ENCODE data around the gene RADIL.

RADIL gene

GRCh38 chr7:4772306-4772705, 111.2 kb downstream of the RADIL start:
- H3K4me3 ChIP-seq (ENCODE audit: low read length in 2 of 2) = no peak overlapping the region
- H3K27ac ChIP-seq (ENCODE audit: low read length) = peak overlapping the region; percentile 99
- H3K9ac ChIP-seq (ENCODE audit: low read length in 2 of 2) = no peak overlapping the region
- peaks cover 4 to 10% of the 10 kb centered on the region in 2 donors for H3K36me3 ChIP-seq (ENCODE audit: control insufficient read depth in 2 of 2, insufficient read depth in 2 of 2, low read length in 2 of 2)
- H3K27me3 ChIP-seq (ENCODE audit: control insufficient read depth in 1 of 2, insufficient read depth in 2 of 2, low read length in 2 of 2) = no peaks in the 10 kb centered on the region
- no peaks in the 10 kb centered on the region for H3K9me3 ChIP-seq (ENCODE audit: control insufficient read depth in 2 of 2, low read length in 2 of 2)
- H3K4me1 ChIP-seq (ENCODE audit: control insufficient read depth, insufficient read depth, low read length) = peaks cover 59% of the 10 kb centered on the region

GRCh38 chr7:4771737-4772136, 111.8 kb downstream of the RADIL start:
- Histone ChIP-seq H3K27me3 (ENCODE audit: control insufficient read depth in 1 of 2, insufficient read depth in 2 of 2, low read length in 2 of 2) (no peaks in the 10 kb centered on the region), H3K27ac (ENCODE audit: low read length) (peak overlapping the region; percentile 99), H3K4me3 (ENCODE audit: low read length in 2 of 2) (no peak overlapping the region), H3K36me3 (ENCODE audit: control insufficient read depth in 2 of 2, insufficient read depth in 2 of 2, low read length in 2 of 2) (peaks cover 4 to 10% of the 10 kb centered on the region in 2 donors), H3K4me1 (ENCODE audit: control insufficient read depth, insufficient read depth, low read length) (peaks cover 58% of the 10 kb centered on the region), H3K9me3 (ENCODE audit: control insufficient read depth in 2 of 2, low read length in 2 of 2) (no peaks in the 10 kb centered on the region), H3K9ac (ENCODE audit: low read length in 2 of 2) (no peak overlapping the region)

GRCh38 chr7:4770886-4771285, 112.6 kb downstream of the RADIL start:
- Histone ChIP-seq H3K9me3 (ENCODE audit: control insufficient read depth in 2 of 2, low read length in 2 of 2) (no peaks in the 10 kb centered on the region), H3K4me1 (ENCODE audit: control insufficient read depth, insufficient read depth, low read length) (peaks cover 58% of the 10 kb centered on the region), H3K27ac (ENCODE audit: low read length) (peak overlapping the region; percentile 99), H3K36me3 (ENCODE audit: control insufficient read depth in 2 of 2, insufficient read depth in 2 of 2, low read length in 2 of 2) (peaks cover 4 to 10% of the 10 kb centered on the region in 2 donors), H3K27me3 (ENCODE audit: control insufficient read depth in 1 of 2, insufficient read depth in 2 of 2, low read length in 2 of 2) (no peaks in the 10 kb centered on the region), H3K4me3 (ENCODE audit: low read length in 2 of 2) (peak overlapping the region in 1 of 2 donors; percentile 52), H3K9ac (ENCODE audit: low read length in 2 of 2) (no peak overlapping the region)

- Histone ChIP-seq H3K36me3 (ENCODE audit: control insufficient read depth in 2 of 2, insufficient read depth in 2 of 2, low read length in 2 of 2) (peaks cover 4 to 10% of the 10 kb centered on the region in 2 donors), H3K27me3 (ENCODE audit: control insufficient read depth in 1 of 2, insufficient read depth in 2 of 2, low read length in 2 of 2) (no peaks in the 10 kb centered on the region), H3K9ac (ENCODE audit: low read length in 2 of 2) (peak overlapping the region; percentile 64 to 80), H3K27ac (ENCODE audit: low read length) (peak overlapping the region; percentile 99), H3K9me3 (ENCODE audit: control insufficient read depth in 2 of 2, low read length in 2 of 2) (no peaks in the 10 kb centered on the region), H3K4me1 (ENCODE audit: control insufficient read depth, insufficient read depth, low read length) (peaks cover 67% of the 10 kb centered on the region), H3K4me3 (ENCODE audit: low read length in 2 of 2) (peak overlapping the region; percentile 43 to 78)
Observed at GRCh38 chr7:4769761-4770160, 113.8 kb downstream of the RADIL start.

- H3K36me3 ChIP-seq (ENCODE audit: control insufficient read depth in 2 of 2, insufficient read depth in 2 of 2, low read length in 2 of 2) = peaks cover 5 to 13% of the 10 kb centered on the region in 2 donors
Observed at GRCh38 chr7:4768597-4769569, 114.6 kb downstream of the RADIL start.

GRCh38 chr7:4766666-4767519, 116.6 kb downstream of the RADIL start:
- no peaks in the 10 kb centered on the region for H3K27me3 ChIP-seq (ENCODE audit: control insufficient read depth in 1 of 2, insufficient read depth in 2 of 2, low read length in 2 of 2)
- H3K4me3 ChIP-seq (ENCODE audit: low read length in 2 of 2) = peak overlapping the region; percentile 58 to 75
- peak overlapping the region; percentile 99 for H3K27ac ChIP-seq (ENCODE audit: low read length)
- H3K9ac ChIP-seq (ENCODE audit: low read length in 2 of 2) = peak overlapping the region; percentile 81 to 91
- H3K9me3 ChIP-seq (ENCODE audit: control insufficient read depth in 2 of 2, low read length in 2 of 2) = no peaks in the 10 kb centered on the region
- peaks cover 62% of the 10 kb centered on the region for H3K4me1 ChIP-seq (ENCODE audit: control insufficient read depth, insufficient read depth, low read length)
- peaks cover 13 to 19% of the 10 kb centered on the region in 2 donors for H3K36me3 ChIP-seq (ENCODE audit: control insufficient read depth in 2 of 2, insufficient read depth in 2 of 2, low read length in 2 of 2)

More at GRCh38 chr7:4768597-4769569, 114.6 kb downstream of the RADIL start:
- H3K9me3 ChIP-seq (ENCODE audit: control insufficient read depth in 2 of 2, low read length in 2 of 2) = no peaks in the 10 kb centered on the region
- peak overlapping the region; percentile 64 to 78 for H3K4me3 ChIP-seq (ENCODE audit: low read length in 2 of 2)
- peaks cover 67% of the 10 kb centered on the region for H3K4me1 ChIP-seq (ENCODE audit: control insufficient read depth, insufficient read depth, low read length)
- H3K27ac ChIP-seq (ENCODE audit: low read length) = peak overlapping the region; percentile 99
- peak overlapping the region; percentile 74 to 80 for H3K9ac ChIP-seq (ENCODE audit: low read length in 2 of 2)
- no peaks in the 10 kb centered on the region for H3K27me3 ChIP-seq (ENCODE audit: control insufficient read depth in 1 of 2, insufficient read depth in 2 of 2, low read length in 2 of 2)

- Histone ChIP-seq H3K27ac (ENCODE audit: low read length) (peak overlapping the region; percentile 99), H3K9me3 (ENCODE audit: control insufficient read depth in 2 of 2, low read length in 2 of 2) (no peaks in the 10 kb centered on the region), H3K36me3 (ENCODE audit: control insufficient read depth in 2 of 2, insufficient read depth in 2 of 2, low read length in 2 of 2) (peaks cover 21 to 25% of the 10 kb centered on the region in 2 donors), H3K27me3 (ENCODE audit: control insufficient read depth in 1 of 2, insufficient read depth in 2 of 2, low read length in 2 of 2) (no peaks in the 10 kb centered on the region), H3K4me1 (ENCODE audit: control insufficient read depth, insufficient read depth, low read length) (peaks cover 55% of the 10 kb centered on the region), H3K4me3 (ENCODE audit: low read length in 2 of 2) (peak overlapping the region; percentile 58 to 75), H3K9ac (ENCODE audit: low read length in 2 of 2) (peak overlapping the region; percentile 81 to 91)
Observed at GRCh38 chr7:4765776-4766490, 117.6 kb downstream of the RADIL start.

GRCh38 chr7:4764402-4765007, 119.0 kb downstream of the RADIL start:
- Histone ChIP-seq H3K36me3 (ENCODE audit: control insufficient read depth in 2 of 2, insufficient read depth in 2 of 2, low read length in 2 of 2) (peaks cover 22 to 34% of the 10 kb centered on the region in 2 donors), H3K4me1 (ENCODE audit: control insufficient read depth, insufficient read depth, low read length) (peaks cover 47% of the 10 kb centered on the region), H3K27me3 (ENCODE audit: control insufficient read depth in 1 of 2, insufficient read depth in 2 of 2, low read length in 2 of 2) (no peaks in the 10 kb centered on the region), H3K4me3 (ENCODE audit: low read length in 2 of 2) (no peak overlapping the region), H3K27ac (ENCODE audit: low read length) (peak overlapping the region; percentile 99), H3K9ac (ENCODE audit: low read length in 2 of 2) (peak overlapping the region in 1 of 2 donors; percentile 81), H3K9me3 (ENCODE audit: control insufficient read depth in 2 of 2, low read length in 2 of 2) (no peaks in the 10 kb centered on the region)

- Histone ChIP-seq H3K27ac (ENCODE audit: low read length) (no peak overlapping the region), H3K9me3 (ENCODE audit: control insufficient read depth in 2 of 2, low read length in 2 of 2) (no peaks in the 10 kb centered on the region), H3K27me3 (ENCODE audit: control insufficient read depth in 1 of 2, insufficient read depth in 2 of 2, low read length in 2 of 2) (no peaks in the 10 kb centered on the region), H3K36me3 (ENCODE audit: control insufficient read depth in 2 of 2, insufficient read depth in 2 of 2, low read length in 2 of 2) (peaks cover 22 to 40% of the 10 kb centered on the region in 2 donors), H3K9ac (ENCODE audit: low read length in 2 of 2) (no peak overlapping the region), H3K4me1 (ENCODE audit: control insufficient read depth, insufficient read depth, low read length) (peaks cover 42% of the 10 kb centered on the region), H3K4me3 (ENCODE audit: low read length in 2 of 2) (no peak overlapping the region)
Observed at GRCh38 chr7:4763794-4764185, 119.7 kb downstream of the RADIL start.
